Tibial nerve (tissue), 3 donors: ENCODE measurements around the gene NFATC2.
"Not testable (repeated sequence)": the region's sequence is repeated elsewhere in the genome, so short reads cannot be mapped to it uniquely, and the experiment has no call there.

Source experiments
- POLR2A ChIP-seq, 2 donors: fragments of 450-650 bp; IDR thresholded peaks; one replicate each; pipeline ENCODE4 v1.6.1; 2017; ENCODE audit warnings: antibody characterized with exemption in 2 of 2, mild to moderate bottlenecking in 2 of 2, moderate library complexity in 2 of 2
- TF ChIP-seq, protein P1 (sequence below), 5 experiments: fragments of 200-600 bp in 3 of 5; fragments of 450-650 bp in 2 of 5; sonication (generic) in 3 of 5; IDR thresholded peaks; one replicate each; pipeline ENCODE4 v1.5.1; 2016 to 2019; ENCODE audit warnings: antibody characterized with exemption in 5 of 5, mild to moderate bottlenecking in 3 of 5, moderate library complexity in 2 of 5

DNA sequence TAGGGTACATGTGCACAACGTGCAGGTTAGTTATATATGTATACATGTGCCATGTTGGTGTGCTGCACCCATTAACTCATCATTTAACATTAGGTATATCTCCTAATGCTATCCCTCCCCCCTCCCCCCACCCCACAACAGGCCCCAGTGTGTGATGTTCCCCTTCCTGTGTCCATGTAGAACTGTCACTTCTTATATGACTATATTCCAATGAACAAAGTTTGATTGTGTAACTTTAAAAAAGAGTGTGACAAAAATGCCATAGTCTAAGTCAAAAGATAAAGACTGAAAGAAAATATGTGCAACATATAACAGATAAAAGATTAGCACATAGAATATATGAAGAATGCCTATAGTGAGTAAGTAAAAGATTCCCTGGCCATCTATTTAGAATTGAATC lies 66.4 kb downstream of the NFATC2 start:
- TF ChIP-seq, protein P1, sequence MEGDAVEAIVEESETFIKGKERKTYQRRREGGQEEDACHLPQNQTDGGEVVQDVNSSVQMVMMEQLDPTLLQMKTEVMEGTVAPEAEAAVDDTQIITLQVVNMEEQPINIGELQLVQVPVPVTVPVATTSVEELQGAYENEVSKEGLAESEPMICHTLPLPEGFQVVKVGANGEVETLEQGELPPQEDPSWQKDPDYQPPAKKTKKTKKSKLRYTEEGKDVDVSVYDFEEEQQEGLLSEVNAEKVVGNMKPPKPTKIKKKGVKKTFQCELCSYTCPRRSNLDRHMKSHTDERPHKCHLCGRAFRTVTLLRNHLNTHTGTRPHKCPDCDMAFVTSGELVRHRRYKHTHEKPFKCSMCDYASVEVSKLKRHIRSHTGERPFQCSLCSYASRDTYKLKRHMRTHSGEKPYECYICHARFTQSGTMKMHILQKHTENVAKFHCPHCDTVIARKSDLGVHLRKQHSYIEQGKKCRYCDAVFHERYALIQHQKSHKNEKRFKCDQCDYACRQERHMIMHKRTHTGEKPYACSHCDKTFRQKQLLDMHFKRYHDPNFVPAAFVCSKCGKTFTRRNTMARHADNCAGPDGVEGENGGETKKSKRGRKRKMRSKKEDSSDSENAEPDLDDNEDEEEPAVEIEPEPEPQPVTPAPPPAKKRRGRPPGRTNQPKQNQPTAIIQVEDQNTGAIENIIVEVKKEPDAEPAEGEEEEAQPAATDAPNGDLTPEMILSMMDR (IDR thresholded peaks at IDR 0.05) = not testable (repeated sequence)
- TF ChIP-seq POLR2A (IDR thresholded peaks at IDR 0.05) = not testable (repeated sequence)
